PC-3 (cell line): ENCODE data around the gene SH3RF2. TPM values are rescaled to one million over a fixed set of nuclear protein-coding genes. Genes with fewer than 3 reads are reported as not detected.

Experiments
- ATAC-seq: fragments of 200-7000 bp; cut with Tn5 transposase; 2 replicates; pipeline ENCODE4 v1.9.1; 2020; ENCODE audit warnings: mild to moderate bottlenecking, moderate library complexity
- BruUV-seq: library from RNA; stranded (reverse); fragments of 400-500 nt; replicated peaks from 2 replicates; lab custom pipeline; 2021; lab: Mats Ljungman, UMichigan
- CTCF ChIA-PET: fragments of 300-600 bp; sonication (Branson Sonifier 250); formaldehyde crosslinking; loops from one replicate; lab custom pipeline; 2022; ENCODE audit warnings: antibody characterized with exemption; lab: Charles Lee
- POLR2A ChIA-PET: fragments of 300-600 bp; sonication (Branson Sonifier 250); formaldehyde crosslinking; loops from one replicate; lab custom pipeline; 2022; ENCODE audit warnings: antibody characterized with exemption; ENCODE audit not compliant: unreplicated experiment; lab: Charles Lee
- DNase-seq: peaks from one replicate; pipeline ENCODE4 v3.0.0-alpha.2; 2015
- H2AFZ ChIP-seq: fragments of 300-600 bp; sonication (generic); 2 replicates; pipeline ENCODE4 v1.6.0; 2016; ENCODE audit warnings: antibody characterized with exemption, low read length
- H3F3A ChIP-seq: fragments of 300-600 bp; sonication (generic); one replicate; pipeline ENCODE4 v1.6.0; 2017; ENCODE audit warnings: antibody characterized with exemption, low read length, control low read depth, mild to moderate bottlenecking; ENCODE audit not compliant: unreplicated experiment
- H3K27ac ChIP-seq: fragments of 300-600 bp; sonication (generic); 2 replicates; pipeline ENCODE4 v1.5.1; 2016; ENCODE audit warnings: mild to moderate bottlenecking, low read length
- H3K27me3 ChIP-seq: fragments of 300-600 bp; sonication (generic); 2 replicates; pipeline ENCODE4 v1.6.1; 2016; ENCODE audit warnings: low read length, mixed read lengths
- H3K36me3 ChIP-seq: fragments of 300-600 bp; sonication (generic); 2 replicates; pipeline ENCODE4 v1.6.1; 2016; ENCODE audit warnings: low read depth, mixed run types, low read length, mixed read lengths
- H3K4me1 ChIP-seq: fragments of 300-600 bp; sonication (generic); 2 replicates; pipeline ENCODE4 v1.5.1; 2016; ENCODE audit warnings: low read length; ENCODE audit not compliant: insufficient read depth
- H3K4me2 ChIP-seq: fragments of 300-600 bp; sonication (generic); 2 replicates; pipeline ENCODE4 v1.6.0; 2016; ENCODE audit warnings: low read length
- H3K4me3 ChIP-seq: fragments of 300-600 bp; sonication (generic); 2 replicates; pipeline ENCODE4 v1.5.1; 2016; ENCODE audit warnings: mild to moderate bottlenecking, low read length, mixed read lengths
- H3K79me2 ChIP-seq: fragments of 300-600 bp; sonication (generic); 2 replicates; pipeline ENCODE4 v1.6.1; 2017; ENCODE audit warnings: low read length, mixed read lengths
- H3K9ac ChIP-seq: fragments of 300-600 bp; sonication (generic); 2 replicates; pipeline ENCODE4 v1.6.0; 2016; ENCODE audit warnings: mild to moderate bottlenecking, low read length
- H3K9me2 ChIP-seq: fragments of 300-600 bp; sonication (generic); replicated peaks from 2 replicates; pipeline ENCODE4 v1.6.1; 2016; ENCODE audit warnings: mixed run types, low read length, mixed read lengths
- H3K9me3 ChIP-seq: fragments of 300-600 bp; sonication (generic); 2 replicates; pipeline ENCODE4 v1.6.1; 2016; ENCODE audit warnings: low read length, mixed read lengths
- H4K20me1 ChIP-seq: fragments of 300-600 bp; sonication (generic); 2 replicates; pipeline ENCODE4 v1.6.1; 2016; ENCODE audit warnings: low read length, mixed read lengths
- EZH2 ChIP-seq: fragments of 300-600 bp; sonication (generic); IDR thresholded peaks from one replicate; pipeline ENCODE4 v1.6.1; 2017; ENCODE audit warnings: antibody characterized with exemption, mild to moderate bottlenecking, low read length; ENCODE audit not compliant: unreplicated experiment
- EZH2phosphoT487 ChIP-seq: fragments of 300-600 bp; sonication (generic); IDR thresholded peaks from 2 replicates; pipeline ENCODE4 v1.6.1; 2018; ENCODE audit warnings: mild to moderate bottlenecking, antibody characterized with exemption, low read length, borderline replicate concordance
- intact Hi-C: fragments of 100-400 bp; cut with micrococcal nuclease; formaldehyde crosslinking; loops from 2 replicates; pipeline ENCODE4 v1.9.0; 2023
- total RNA-seq: library from RNA; depleted of rRNA; stranded (reverse); fragments of >200 nt; gene quantifications from 2 replicates; pipeline ENCODE4 v1.2.3, GENCODE V29; 2014
- TF ChIP-seq, protein P1 (sequence below): fragments of 300-600 bp; sonication (generic); conservative IDR thresholded peaks from 2 replicates; pipeline ENCODE4 v1.5.1; 2017; ENCODE audit warnings: antibody characterized with exemption, low read depth, mild to moderate bottlenecking, low read length

The SH3RF2 gene
- total RNA-seq, 1 experiment from 2014 or later = 5.9 TPM

DNA sequence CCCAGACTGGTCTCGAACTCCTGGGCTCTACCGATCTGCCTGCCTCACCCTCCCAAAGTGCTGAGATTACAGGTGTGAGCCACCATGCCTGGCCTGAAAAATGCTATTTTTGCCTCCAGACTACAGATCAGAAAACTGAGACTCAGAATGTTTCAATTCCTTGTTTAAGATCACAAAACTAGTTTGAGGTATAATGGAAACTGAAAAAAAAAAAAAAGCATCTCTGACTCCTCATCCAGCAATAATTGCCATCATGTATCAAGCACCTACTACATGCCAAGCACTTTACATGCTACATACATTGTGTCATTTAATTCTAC is 133.4 kb downstream of the SH3RF2 start:
- H3K4me1 ChIP-seq = no peaks in the 10 kb centered on the region
- no peaks in the 10 kb centered on the region for H3K9me3 ChIP-seq
- ChIA-PET POLR2A (no interaction called here), CTCF (no interaction called here)
- TF ChIP-seq EZH2 = no peak
- TF ChIP-seq, protein P1, sequence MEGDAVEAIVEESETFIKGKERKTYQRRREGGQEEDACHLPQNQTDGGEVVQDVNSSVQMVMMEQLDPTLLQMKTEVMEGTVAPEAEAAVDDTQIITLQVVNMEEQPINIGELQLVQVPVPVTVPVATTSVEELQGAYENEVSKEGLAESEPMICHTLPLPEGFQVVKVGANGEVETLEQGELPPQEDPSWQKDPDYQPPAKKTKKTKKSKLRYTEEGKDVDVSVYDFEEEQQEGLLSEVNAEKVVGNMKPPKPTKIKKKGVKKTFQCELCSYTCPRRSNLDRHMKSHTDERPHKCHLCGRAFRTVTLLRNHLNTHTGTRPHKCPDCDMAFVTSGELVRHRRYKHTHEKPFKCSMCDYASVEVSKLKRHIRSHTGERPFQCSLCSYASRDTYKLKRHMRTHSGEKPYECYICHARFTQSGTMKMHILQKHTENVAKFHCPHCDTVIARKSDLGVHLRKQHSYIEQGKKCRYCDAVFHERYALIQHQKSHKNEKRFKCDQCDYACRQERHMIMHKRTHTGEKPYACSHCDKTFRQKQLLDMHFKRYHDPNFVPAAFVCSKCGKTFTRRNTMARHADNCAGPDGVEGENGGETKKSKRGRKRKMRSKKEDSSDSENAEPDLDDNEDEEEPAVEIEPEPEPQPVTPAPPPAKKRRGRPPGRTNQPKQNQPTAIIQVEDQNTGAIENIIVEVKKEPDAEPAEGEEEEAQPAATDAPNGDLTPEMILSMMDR = no peak
- no peak for TF ChIP-seq EZH2phosphoT487
- H4K20me1 ChIP-seq = no peaks in the 10 kb centered on the region
- DNase-seq = no peak
- no peaks in the 10 kb centered on the region for H3K36me3 ChIP-seq
- H3K4me2 ChIP-seq = no peak overlapping the region
- no peaks in the 10 kb centered on the region for H3K79me2 ChIP-seq
- no peak overlapping the region for H2AFZ ChIP-seq
- ATAC-seq = no peak
- intact Hi-C loops = no loop called here
- BruUV-seq = no TSS peak
- no peaks in the 10 kb centered on the region for H3K27me3 ChIP-seq
- H3K4me3 ChIP-seq = no peak overlapping the region
- no peak overlapping the region for H3K27ac ChIP-seq
- H3F3A ChIP-seq = no peaks in the 10 kb centered on the region
- no peak overlapping the region for H3K9ac ChIP-seq
- H3K9me2 ChIP-seq = no peaks in the 10 kb centered on the region

- POLR2A ChIA-PET = no interaction called here
- BruUV-seq = no TSS peak
These were observed 134.4 kb downstream of the SH3RF2 start for GRCh38 chr5:146070746-146071145.

GRCh38 chr5:146071171-146071570 is 134.8 kb downstream of the SH3RF2 start:
- intact Hi-C loops = no loop called here

More at GRCh38 chr5:146070746-146071145, 134.4 kb downstream of the SH3RF2 start:
- H3K79me2 ChIP-seq = no peaks in the 10 kb centered on the region
- no peak overlapping the region for H3K4me2 ChIP-seq
- no peaks in the 10 kb centered on the region for H3K9me3 ChIP-seq
- no peaks in the 10 kb centered on the region for H3K4me1 ChIP-seq
- H2AFZ ChIP-seq = no peak overlapping the region
- H3K9ac ChIP-seq = no peak overlapping the region
- H3K9me2 ChIP-seq = no peaks in the 10 kb centered on the region
- H4K20me1 ChIP-seq = no peaks in the 10 kb centered on the region
- no peaks in the 10 kb centered on the region for H3K36me3 ChIP-seq
- H3K27ac ChIP-seq = no peak overlapping the region
- TF ChIP-seq EZH2 (no peak), EZH2phosphoT487 (no peak)
- TF ChIP-seq, protein P1 = no peak
- ATAC-seq (no peak), DNase-seq (no peak)
- no peak overlapping the region for H3K4me3 ChIP-seq
- CTCF ChIA-PET = no interaction called here
- no peaks in the 10 kb centered on the region for H3K27me3 ChIP-seq
- intact Hi-C loops = no loop called here
- H3F3A ChIP-seq = no peaks in the 10 kb centered on the region

More at GRCh38 chr5:146071171-146071570, 134.8 kb downstream of the SH3RF2 start:
- H3K9me2 ChIP-seq = no peaks in the 10 kb centered on the region
- no peaks in the 10 kb centered on the region for H4K20me1 ChIP-seq
- no peak overlapping the region for H2AFZ ChIP-seq
- no peak overlapping the region for H3K9ac ChIP-seq
- ChIA-PET POLR2A (no interaction called here), CTCF (no interaction called here)
- H3K27me3 ChIP-seq = no peaks in the 10 kb centered on the region
- no peak overlapping the region for H3K4me3 ChIP-seq
- no peaks in the 10 kb centered on the region for H3K36me3 ChIP-seq
- H3K27ac ChIP-seq = no peak overlapping the region
- H3F3A ChIP-seq = no peaks in the 10 kb centered on the region
- no TSS peak for BruUV-seq
- H3K4me2 ChIP-seq = no peak overlapping the region
- no peaks in the 10 kb centered on the region for H3K9me3 ChIP-seq
- ATAC-seq (no peak), DNase-seq (no peak)
- H3K79me2 ChIP-seq = no peaks in the 10 kb centered on the region
- no peaks in the 10 kb centered on the region for H3K4me1 ChIP-seq
- TF ChIP-seq EZH2 (no peak), EZH2phosphoT487 (no peak)
- TF ChIP-seq, protein P1 = no peak
